Kidney epithelial cell (primary cell): ENCODE results near the gene ATF2. TPM values are rescaled to one million over a fixed set of nuclear protein-coding genes. Genes with fewer than 3 reads are reported as not detected.
"Not testable (repeated sequence)": the region's sequence is repeated elsewhere in the genome, so short reads cannot be mapped to it uniquely, and the experiment has no call there.

Source experiments
- DNase-seq: peaks from one replicate; pipeline ENCODE4 v3.0.0-alpha.2; 2010; ENCODE audit warnings: low read depth
- H3K27me3 ChIP-seq: 2 replicates; pipeline ENCODE4 v1.6.0; 2011; ENCODE audit warnings: low read length; ENCODE audit not compliant: control insufficient read depth, insufficient read depth
- H3K36me3 ChIP-seq: 2 replicates; pipeline ENCODE4 v1.5.1; 2011; ENCODE audit warnings: low read length; ENCODE audit not compliant: control insufficient read depth, insufficient read depth
- H3K4me3 ChIP-seq: 2 replicates; pipeline ENCODE4 v1.5.1; 2011; ENCODE audit warnings: low read depth, mild to moderate bottlenecking, control low read depth, low read length
- total RNA-seq: library from RNA; depleted of rRNA; stranded (reverse); fragments of >200 nt; gene quantifications from 2 replicates; pipeline ENCODE4 v1.2.3, GENCODE V29; 2015
- TF ChIP-seq, protein P1 (sequence below): IDR thresholded peaks from 2 replicates; pipeline ENCODE4 v1.5.1; 2011; ENCODE audit warnings: mild to moderate bottlenecking, moderate library complexity, low read length, control low read depth, inconsistent platforms; ENCODE audit not compliant: insufficient read depth, poor library complexity, severe bottlenecking

The ATF2 gene
- total RNA-seq, 1 donor from 2014 or later, result 35.1 TPM

DNA sequence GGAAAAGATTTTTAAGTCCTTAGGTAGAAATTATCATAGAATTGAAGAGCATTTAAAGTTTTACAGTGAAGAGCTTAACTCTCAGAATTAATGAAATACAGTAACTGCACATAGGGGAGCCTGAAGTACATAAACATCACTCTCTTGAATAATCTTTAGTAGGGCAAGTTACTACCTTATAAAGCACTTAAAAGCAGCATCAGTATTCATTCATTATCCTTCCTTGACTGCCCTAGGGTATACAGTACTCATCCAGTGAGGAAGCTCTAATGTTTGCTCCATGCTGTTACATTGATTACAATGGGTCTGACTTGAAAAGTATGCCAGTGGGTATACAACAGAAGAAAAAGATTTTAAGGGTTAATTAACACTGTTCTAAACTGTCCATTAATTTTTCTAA, 66.5 kb downstream of the ATF2 start:
- H3K36me3 ChIP-seq, result no peaks in the 10 kb centered on the region
- no peaks in the 10 kb centered on the region for H3K27me3 ChIP-seq
- TF ChIP-seq, protein P1, sequence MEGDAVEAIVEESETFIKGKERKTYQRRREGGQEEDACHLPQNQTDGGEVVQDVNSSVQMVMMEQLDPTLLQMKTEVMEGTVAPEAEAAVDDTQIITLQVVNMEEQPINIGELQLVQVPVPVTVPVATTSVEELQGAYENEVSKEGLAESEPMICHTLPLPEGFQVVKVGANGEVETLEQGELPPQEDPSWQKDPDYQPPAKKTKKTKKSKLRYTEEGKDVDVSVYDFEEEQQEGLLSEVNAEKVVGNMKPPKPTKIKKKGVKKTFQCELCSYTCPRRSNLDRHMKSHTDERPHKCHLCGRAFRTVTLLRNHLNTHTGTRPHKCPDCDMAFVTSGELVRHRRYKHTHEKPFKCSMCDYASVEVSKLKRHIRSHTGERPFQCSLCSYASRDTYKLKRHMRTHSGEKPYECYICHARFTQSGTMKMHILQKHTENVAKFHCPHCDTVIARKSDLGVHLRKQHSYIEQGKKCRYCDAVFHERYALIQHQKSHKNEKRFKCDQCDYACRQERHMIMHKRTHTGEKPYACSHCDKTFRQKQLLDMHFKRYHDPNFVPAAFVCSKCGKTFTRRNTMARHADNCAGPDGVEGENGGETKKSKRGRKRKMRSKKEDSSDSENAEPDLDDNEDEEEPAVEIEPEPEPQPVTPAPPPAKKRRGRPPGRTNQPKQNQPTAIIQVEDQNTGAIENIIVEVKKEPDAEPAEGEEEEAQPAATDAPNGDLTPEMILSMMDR, result no peak
- no peak overlapping the region for H3K4me3 ChIP-seq
- no peak for DNase-seq

GRCh38 chr2:175097297-175097696, 70.7 kb downstream of the ATF2 start:
- TF ChIP-seq, protein P1, result no peak
- peak; percentile 29 for DNase-seq

GRCh38 chr2:175084117-175084516, 83.9 kb downstream of the ATF2 start:
- not testable (repeated sequence) for H3K36me3 ChIP-seq, H3K4me3 ChIP-seq, DNase-seq, H3K27me3 ChIP-seq

More at GRCh38 chr2:175097297-175097696, 70.7 kb downstream of the ATF2 start:
- Histone ChIP-seq H3K27me3 (no peaks in the 10 kb centered on the region), H3K4me3 (no peak overlapping the region), H3K36me3 (peaks cover 1% of the 10 kb centered on the region)

- DNase-seq, result no peak
- no peaks in the 10 kb centered on the region for H3K36me3 ChIP-seq
These were observed 87.5 kb downstream of the ATF2 start for GRCh38 chr2:175080479-175080878.

DNA sequence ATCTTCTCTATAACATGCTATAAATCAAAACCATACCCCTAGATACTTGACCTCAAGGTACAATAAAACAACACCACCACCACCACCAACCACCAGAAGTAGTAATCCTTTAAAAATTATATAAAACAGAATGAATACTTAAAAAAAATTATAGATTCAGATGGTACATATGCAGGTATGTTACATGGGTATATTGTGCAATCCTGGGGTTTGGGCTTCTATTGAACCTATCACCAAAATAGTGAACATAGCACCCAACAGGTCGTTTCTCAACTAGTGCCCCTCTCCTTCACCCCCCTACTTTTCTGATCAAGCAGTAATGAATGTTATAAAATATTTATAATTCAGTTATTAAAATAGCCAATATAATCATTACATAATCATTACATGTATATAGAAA, 91.7 kb downstream of the ATF2 start:
- H3K4me3 ChIP-seq, result no peak overlapping the region
- no peak for DNase-seq
- H3K27me3 ChIP-seq, result no peaks in the 10 kb centered on the region
- TF ChIP-seq, protein P1, result no peak
- no peaks in the 10 kb centered on the region for H3K36me3 ChIP-seq

More at GRCh38 chr2:175080479-175080878, 87.5 kb downstream of the ATF2 start:
- TF ChIP-seq, protein P1, result no peak
- Histone ChIP-seq H3K4me3 (no peak overlapping the region), H3K27me3 (no peaks in the 10 kb centered on the region)

GRCh38 chr2:175074478-175074877, 93.5 kb downstream of the ATF2 start:
- H3K27me3 ChIP-seq, result no peaks in the 10 kb centered on the region
- TF ChIP-seq, protein P1, result no peak
- no peak for DNase-seq
- H3K36me3 ChIP-seq, result no peaks in the 10 kb centered on the region
- no peak overlapping the region for H3K4me3 ChIP-seq

DNA sequence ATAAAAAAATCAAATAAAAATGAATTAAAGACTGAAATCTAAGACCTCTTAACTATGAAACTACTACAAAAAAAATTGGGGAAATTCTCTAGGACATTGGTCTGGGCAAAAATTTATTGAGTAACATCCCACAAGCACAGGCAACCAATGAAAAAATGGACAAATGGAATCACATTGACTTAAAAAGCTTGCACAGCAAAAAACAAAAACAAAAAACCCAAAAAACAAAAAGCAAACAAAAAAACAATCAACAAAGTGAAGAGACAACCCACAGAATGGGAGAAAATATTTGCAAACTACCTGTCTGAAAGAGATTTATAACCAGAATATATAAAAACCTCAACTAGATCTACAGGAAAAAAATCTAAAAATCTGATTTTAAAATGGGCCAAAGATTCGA, 99.5 kb downstream of the ATF2 start:
- no peak for DNase-seq
- Histone ChIP-seq H3K4me3 (no peak overlapping the region), H3K36me3 (no peaks in the 10 kb centered on the region), H3K27me3 (no peaks in the 10 kb centered on the region)
- TF ChIP-seq, protein P1, result no peak
